IMR-90 (cell line): ENCODE measurements around the gene PCNX2.

ENCODE experiments used
- BHLHE40 ChIP-seq: fragments of 150-350 bp; IDR thresholded peaks from 2 replicates; pipeline ENCODE4 v1.6.1; 2016; ENCODE audit warnings: mild to moderate bottlenecking, low read depth, low read length
- FOS ChIP-seq: fragments of 150-350 bp; IDR thresholded peaks from 2 replicates; pipeline ENCODE4 v1.6.1; 2016; ENCODE audit warnings: low read depth, low read length
- POLR2A ChIP-seq: IDR thresholded peaks from 2 replicates; pipeline ENCODE4 v1.6.1; 2012; ENCODE audit warnings: mild to moderate bottlenecking, low read depth, low read length
- RAD21 ChIP-seq: IDR thresholded peaks from 2 replicates; pipeline ENCODE4 v1.6.1; 2012; ENCODE audit warnings: low read length, improper control_type of control experiment
- TF ChIP-seq, protein P1 (sequence below): conservative IDR thresholded peaks from 2 replicates; pipeline ENCODE4 v1.5.1; 2012; ENCODE audit warnings: mild to moderate bottlenecking, low read depth, low read length, improper control_type of control experiment

DNA sequence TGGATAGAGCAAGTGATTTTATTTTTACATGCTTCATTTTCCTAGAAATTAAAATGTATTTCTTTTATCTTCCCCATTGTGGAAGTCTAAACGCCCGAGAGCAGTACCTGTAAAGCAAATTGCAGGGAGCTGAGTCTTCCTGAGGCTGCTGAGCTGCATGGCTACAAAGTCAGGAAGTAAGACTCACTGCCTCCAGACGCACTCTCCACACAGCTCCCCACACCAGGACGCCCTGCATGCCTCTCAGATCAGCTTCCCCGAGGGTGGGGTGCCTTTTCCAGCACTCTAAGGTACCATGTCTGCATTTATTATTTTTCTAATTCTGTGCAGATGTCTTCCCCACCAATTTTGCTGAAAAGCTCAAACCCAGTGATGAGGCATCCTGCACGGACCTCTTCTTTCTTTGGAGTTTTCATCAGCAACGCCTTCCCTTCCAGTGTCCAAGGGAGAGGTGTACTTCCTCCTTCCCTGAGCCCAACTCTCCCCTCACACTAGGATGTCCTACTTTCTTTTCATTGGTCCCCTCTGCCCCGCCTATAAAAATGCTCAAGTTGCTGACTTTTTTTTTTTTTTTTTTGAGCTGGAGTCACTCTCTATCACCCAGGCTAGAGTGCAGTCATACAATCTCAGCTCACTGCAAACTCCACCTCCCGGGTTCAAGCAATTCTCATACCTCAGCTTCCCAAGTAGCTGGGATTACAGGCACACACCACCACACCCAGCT is 114.7 kb downstream of the PCNX2 start:
- TF ChIP-seq, protein P1, sequence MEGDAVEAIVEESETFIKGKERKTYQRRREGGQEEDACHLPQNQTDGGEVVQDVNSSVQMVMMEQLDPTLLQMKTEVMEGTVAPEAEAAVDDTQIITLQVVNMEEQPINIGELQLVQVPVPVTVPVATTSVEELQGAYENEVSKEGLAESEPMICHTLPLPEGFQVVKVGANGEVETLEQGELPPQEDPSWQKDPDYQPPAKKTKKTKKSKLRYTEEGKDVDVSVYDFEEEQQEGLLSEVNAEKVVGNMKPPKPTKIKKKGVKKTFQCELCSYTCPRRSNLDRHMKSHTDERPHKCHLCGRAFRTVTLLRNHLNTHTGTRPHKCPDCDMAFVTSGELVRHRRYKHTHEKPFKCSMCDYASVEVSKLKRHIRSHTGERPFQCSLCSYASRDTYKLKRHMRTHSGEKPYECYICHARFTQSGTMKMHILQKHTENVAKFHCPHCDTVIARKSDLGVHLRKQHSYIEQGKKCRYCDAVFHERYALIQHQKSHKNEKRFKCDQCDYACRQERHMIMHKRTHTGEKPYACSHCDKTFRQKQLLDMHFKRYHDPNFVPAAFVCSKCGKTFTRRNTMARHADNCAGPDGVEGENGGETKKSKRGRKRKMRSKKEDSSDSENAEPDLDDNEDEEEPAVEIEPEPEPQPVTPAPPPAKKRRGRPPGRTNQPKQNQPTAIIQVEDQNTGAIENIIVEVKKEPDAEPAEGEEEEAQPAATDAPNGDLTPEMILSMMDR: no peak
- TF ChIP-seq FOS: no peak
- TF ChIP-seq RAD21: no peak
- TF ChIP-seq POLR2A: no peak
- no peak for TF ChIP-seq BHLHE40
